ELF-1 (cell line): ENCODE data around the gene MPND.

ENCODE experiments used
- DNase-seq: peaks from one replicate; pipeline ENCODE4 v3.0.0-alpha.2; 2016; ENCODE audit warnings: low read depth, low spot score

MPND gene

DNA sequence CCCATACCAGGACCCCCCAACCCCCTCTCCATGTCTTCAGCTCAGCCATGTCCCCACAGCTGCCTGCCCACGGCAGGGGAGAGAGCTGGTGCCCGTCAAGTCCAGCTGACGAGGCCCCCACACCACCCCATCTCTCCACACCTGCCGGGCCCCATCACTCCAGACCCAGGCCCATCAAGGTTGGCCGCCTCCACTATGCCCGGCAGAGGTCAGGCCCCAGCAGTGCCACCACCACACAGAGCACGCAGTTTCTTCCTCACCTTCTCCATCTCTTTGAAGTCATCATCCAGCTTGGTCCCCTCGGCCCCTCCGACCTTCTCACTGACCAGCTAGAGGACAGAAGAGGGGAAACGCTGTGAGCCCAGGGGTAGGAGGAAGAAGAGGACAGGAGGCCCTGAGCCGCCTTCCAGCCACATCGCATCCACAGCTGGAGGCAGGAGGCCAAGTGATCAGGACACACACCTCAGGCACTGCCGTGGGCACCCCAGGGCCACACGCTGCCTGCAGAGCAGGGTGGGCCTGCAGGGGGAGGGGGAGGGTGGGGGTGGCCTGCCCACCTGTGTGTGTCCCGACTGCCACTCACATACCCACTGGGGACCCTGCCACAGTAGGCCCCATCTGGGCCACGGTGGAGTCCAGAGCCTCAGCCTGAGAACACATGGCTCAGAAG lies 23.4 kb downstream of the MPND start:
- no peak for DNase-seq

DNA sequence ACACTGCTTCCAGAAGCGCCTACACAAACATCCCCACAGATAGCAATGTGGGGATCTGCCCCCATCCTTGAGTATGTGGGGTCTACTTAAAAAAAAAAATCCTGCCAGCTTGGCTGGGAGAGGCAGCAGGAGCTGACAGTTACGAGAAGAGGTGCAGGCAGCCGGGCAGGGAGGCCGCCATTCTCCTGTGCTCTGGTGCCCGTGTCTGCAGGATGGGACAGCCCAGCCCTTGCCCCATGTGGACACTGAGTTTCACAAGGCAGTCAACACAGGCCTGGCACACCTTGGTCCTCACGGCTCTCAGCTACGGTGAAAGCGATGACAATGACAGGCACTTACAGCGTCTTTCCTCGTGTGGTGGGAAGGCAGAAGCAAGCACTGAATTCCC lies 24.0 kb downstream of the MPND start:
- no peak for DNase-seq

DNA sequence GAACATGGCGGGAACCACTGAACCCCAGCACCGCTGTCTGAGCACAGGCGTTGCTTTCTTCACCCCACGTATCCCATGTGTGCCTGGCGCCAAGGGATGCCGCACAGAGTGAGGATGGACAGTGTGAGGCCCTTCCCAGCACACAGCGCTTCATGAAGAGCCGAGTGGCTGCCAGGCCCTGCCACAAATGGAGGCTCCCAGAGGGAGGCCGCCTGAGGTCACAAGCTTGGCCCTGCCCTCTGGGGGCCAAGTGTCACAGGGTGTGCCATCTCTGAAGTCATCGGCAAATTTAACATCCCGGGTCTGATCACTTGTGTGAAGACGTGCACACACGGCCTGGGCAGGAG lies 24.4 kb downstream of the MPND start:
- no peak for DNase-seq

DNA sequence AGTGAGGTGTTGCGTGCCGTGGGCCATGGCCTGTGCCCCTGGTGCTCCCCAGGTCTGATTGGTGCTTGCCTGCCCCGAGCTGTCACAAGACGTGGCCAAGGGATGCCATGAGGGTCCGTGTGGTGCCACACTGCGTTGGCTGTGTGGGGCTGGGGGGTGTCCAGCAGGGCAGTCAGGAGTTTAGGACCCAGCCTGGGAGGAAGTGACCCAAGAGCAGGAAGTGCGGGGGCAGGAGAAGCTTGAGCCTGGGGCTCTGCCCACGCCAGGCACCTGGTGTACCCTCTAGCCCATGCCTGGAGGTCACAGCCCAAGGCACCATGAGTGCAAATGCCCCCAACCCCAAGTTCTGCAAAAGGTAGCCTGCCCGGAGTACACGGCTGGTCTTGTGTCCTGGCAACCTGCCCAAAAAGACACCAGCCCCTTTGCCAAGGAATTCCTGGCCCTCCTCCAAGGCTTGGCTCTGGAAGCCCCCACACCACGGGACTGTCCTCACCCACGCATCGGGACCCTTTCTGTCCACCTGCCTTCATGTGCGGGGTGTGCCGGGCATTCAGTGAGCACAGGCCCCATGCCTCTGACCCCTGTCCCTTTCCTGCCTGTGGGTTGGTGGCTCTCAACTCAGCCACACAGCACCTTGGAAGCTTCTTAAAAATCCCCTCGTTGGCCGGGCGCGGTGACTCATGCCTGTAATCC lies 24.9 kb downstream of the MPND start:
- DNase-seq = no peak

DNA sequence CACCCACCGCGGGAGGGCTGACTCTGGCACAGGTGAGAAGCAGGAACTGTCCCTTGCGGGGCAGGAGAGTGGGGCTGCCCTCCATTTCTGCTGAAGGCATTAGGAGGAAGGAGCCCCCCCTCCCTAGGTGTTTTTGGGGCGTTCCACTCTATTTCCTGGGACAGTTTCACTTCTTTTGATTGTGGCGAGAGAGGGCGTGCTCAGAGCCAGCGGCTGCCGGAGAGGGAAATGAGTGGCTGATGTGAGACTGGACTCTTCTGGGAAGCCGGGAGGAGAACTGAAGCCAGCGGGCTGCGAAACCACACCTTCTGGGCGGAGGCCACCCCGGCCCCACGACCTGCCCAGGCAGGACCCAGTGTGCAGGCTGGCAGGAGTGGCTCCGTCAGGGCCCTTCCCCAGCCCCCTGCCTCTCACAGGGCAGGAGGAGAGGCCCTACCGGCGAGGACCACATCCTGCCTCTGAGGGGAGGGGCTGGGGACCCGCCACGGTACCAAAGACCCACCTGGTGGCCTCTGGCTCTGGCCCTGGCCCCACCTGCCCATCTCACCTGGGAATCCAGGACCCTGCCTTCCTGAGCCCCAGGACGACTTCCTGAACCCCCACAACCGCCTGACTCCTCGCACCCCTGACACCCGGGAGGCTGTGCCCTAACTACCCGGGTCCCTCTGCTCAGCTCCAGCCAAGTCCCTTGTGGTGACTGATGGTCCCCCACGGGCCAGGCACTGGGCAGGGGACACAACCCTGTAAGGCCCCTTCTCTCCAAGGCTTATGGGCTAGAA lies 25.9 kb downstream of the MPND start:
- DNase-seq = peak; percentile 40

DNA sequence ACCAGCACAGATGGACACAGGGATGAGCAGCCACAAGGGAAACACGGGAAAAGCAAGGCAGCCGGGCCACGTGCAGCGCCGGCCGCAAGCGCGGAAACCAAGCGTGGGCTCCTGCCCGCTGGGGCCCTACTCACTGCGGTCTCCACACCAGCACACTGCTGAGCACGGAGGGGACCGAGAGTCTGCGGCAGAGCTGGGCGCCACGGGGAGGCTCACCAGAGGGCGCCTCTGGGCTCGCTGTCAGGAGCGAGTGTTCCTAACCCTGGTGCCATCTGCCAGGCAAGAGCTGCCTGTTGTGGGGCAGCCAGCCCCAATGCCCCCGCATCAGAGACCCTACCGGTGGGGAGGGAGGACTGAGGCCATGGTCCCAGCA lies 26.5 kb downstream of the MPND start:
- DNase-seq = peak; percentile 53

DNA sequence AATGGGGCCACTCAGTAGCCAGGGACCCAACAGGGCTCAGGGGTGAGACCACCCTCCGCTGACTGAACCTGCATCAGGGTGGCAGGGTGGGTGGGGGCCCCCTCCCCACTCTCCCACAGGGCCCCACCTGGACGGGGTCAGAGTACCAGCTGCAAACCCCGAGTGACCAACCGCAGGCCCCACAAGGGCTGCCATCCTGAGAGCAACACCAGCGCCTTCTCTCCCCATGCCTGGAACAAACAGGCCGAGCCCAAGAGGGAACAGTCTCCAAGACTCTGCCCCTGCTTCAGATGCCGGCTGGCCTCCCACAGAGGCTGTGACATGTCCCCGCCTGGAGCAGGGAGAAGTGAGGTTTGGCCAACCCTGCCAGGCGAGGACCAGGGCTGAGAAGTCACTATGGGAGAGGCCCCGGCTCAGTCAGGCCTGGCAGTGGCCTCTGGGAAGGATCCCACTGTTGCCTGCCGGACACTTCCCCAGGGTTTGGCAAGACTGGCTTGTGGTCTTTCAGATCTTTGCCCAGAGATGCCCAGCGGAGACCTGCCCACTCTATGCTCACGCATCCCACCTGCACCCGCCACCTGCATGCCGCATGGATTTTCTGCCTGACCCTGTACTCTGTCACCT lies 27.2 kb downstream of the MPND start:
- no peak for DNase-seq

DNA sequence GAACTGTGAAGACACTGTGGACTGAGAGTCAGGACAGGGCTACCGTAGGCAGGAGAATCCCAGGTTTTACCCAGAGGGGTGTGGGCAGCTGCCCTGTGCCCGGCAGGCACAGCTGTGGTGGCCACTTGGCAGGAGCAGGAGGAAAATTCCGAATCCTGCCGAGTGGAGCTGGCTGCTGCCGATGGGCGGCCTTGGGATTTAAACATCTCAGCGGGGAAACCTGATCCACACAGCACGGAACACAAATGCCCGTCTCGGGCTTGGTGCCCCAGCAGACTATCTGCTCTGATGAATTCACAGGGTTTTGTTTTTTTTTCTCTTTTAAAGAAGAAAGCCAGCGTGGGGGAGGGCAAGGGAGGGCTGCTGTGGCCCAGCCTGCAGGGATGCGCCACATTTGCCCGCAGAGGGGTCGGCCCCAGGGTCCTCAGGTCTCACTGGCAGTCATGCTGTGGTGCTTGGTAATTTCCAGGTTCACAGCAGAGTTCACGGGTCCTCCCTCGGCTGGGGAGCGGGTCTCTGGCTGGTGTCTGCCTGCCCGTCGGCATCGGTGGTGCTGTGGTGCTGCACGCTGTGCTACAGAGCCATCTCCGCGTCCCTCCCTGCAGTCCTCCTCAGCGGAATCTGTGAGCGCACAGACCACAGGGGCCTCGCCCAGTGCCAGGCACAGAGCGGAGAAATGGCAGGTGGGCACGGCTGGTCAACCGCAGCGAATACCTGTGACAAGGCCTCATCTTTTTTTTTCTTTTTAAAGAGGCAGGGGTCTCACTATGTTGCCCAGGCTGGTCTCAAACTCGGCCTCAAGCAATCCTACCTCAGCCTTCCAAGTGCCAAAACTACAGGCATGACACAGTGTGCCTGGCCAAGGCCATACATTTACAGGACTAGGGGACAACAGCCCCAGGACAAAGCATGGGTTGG lies 28.1 kb downstream of the MPND start:
- DNase-seq = no peak

DNA sequence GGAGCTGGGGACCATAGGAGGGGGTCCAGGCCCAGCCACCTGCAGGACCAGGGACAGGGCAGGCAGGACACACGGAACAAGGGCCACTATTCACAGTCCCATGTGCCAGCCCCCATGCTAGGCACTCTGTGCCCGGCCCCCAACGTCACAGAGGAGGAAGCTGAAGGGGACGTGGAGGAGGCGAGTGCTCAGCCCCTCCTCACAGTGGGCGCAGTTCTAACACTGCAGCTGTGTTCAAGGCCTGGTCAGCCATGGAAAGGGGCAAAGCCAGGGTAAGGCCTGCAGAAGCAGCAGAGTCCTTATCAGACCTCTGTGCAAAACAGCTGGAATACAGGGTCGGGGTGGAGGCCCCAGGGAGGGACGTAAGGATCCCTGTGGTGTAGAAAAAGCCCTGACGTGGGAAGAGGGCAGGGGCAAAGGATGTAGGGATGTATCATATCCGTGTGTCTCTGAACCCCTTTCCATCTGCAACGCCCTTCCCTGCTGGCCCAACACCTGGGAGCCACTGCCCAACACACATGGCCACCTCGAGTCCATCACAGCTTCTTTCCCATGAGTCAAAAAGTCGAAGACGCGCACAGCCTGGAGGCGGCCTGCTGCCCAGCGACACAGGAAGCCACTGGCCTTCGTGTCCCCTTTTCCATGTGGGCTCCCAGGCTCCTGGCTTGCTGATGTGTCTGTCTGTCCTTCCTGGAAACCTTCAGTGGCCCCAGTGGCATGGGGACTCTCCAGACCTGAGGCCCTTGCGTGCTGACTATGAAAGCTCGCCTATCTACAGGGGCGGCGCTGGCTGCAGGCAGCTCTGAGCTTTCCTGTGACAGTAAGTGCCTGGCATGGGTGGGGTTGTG lies 29.0 kb downstream of the MPND start:
- no peak for DNase-seq

DNA sequence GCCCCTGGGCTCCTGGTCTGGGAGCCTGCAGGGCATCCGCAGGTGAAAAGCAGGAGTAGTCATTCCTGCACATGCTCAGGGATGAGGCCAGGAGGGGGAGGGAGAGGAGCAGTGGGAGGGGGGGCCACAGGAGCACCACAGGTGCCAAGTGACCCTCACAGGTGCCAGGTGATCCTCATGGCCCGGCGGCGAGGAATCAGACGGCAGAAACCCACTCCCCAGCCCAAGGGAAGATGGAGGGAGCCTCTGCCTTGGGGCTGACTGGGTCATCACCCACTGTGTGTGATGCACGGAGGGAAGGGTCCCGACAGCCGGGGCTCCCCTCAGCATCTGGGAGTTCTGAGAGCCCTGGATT lies 29.6 kb downstream of the MPND start:
- no peak for DNase-seq

DNA sequence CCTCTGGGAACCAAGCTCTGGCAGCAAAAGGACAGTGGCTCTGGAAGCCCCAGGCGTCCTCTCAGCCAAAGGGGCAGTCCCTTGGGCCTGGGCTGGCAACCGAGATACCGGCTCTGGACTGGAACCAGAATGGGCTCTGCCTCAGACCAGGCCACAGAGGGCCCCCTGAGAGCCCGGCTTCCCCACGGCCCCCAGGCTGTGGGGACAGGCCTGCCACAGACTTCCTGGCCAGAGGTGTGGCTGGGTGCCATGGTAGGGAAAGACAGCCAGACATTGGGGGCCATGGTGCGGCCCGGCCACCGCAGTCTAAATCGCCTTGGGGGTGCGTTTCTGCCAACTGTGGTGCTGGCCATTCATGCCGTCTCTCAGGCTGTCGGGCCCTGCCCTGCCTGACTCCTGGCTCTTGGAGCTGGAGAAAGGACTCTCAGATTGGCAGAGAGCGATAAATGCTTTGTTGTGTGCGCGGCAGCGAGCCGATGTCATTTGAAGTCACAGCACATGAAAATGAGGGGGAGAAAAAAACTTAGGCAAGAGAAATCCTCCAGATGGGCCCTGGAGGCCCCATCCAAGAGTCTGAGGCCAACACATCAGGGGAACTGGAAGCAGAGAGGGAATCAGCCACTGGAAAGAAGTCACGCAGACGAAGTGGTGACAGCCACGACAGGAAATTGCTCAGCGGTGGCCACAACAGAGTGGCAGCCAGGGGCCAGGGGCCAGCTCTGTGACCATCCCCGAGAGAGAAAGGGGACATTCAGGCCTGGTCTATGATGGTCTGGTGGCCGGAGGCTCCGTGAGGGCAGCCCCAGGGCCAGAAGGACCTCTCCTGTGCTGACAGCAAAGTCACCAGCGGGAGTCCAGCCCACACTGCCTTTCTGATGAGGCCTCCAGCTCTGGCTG lies 30.5 kb downstream of the MPND start:
- DNase-seq = peak; percentile 27

DNA sequence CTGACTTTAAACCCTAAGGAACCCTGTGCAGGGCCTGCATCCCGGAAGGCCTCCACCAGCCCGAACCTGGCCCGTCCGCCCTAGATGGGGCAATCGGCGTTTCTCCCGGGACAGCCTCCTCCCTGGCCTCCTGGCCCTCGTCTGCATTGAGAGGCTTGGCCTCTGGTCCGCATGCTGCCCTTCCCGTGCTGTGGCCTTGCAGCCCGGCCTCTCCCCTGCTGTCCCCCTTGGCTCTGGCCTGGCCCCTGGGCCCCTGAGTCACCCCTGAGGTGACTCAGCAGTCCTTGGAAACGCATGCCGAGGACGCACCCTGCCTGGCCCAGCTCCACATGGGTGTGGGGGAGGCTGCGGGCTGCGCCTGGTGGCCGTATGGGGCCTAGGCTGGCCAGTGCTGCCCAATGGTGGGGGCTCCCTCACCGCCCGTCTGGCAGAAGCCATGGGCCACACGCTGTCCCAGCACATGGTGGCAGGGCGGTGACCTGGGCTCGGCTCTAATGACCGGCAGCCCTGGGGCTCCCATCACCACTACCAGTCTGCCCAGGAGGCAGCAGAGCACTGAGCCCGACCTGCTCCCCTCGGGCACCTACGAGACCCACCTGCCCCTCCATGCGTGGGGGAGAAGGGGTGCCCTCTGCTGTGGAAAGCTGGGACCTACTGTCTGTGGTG lies 31.3 kb downstream of the MPND start:
- DNase-seq = peak; percentile 44

DNA sequence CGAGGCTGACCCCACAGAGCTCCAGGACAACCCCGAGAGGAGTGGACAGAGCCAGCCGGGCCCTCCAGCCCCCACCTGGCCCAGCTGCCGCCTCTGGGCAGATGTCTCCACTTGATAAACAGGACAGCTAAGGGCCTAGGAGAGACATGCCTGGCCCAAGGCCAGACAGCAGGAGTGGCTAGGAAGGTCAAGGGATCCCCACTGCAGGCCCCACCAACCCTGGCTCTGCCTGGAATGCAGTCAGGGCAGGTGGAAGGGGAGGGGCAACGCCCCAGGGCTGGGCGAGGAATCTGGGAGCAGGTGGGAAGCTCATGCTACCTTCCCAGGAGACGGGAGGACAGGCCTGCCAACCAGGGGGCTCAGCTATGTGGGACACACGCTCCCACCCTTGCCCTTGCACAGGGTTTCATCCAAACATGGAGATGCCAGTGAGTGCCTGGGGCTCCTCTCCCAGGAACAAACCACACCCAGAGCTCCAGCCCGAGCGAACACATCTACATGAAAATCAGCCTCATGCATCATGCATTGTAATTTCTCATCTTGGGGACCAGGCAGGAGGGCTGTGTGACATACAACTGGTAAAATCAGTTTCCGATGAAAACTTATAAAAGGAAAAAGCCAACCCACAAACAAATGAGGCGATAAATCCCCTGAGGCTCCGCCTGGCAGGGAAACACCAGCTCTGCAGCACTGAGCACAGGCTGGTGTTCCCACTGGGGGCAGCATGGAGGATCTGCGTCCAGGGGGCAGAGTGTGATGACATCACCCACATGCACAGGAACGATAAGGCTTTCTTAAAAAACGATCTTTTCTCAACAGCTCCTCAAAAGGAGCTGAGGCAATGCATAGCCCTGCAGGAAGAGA lies 32.0 kb downstream of the MPND start:
- peak; percentile 94 for DNase-seq

DNA sequence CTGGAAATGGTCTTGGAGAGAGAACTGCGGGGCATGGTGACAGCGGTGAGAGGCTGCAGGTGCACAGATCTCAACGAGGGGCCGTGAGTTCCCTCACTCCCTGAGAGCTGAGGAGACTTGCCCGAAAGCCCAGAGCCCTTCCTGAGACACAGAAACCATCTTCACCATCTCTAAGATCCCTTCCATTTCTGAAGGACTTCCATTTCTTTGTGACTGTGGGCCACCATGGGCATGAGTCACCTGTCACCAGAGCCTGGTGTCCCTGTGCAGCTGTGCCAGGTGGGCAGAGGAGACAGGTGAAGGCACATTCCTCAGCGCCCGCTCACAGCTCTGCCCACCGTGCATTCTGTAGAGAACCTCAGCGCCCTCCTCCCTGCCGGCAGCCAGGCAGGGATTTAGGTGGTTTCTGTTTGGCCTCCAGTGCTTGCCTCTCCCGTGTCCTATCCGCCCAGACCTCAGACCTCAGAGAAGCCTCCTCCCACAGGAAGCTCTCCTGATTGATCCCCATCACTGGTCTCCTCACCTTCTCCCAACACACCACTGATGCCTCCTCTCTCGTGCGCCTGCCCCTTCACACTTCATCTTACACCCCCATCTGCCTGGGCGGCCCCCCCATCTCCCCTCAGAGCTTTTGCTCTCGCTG lies 32.8 kb downstream of the MPND start:
- no peak for DNase-seq

DNA sequence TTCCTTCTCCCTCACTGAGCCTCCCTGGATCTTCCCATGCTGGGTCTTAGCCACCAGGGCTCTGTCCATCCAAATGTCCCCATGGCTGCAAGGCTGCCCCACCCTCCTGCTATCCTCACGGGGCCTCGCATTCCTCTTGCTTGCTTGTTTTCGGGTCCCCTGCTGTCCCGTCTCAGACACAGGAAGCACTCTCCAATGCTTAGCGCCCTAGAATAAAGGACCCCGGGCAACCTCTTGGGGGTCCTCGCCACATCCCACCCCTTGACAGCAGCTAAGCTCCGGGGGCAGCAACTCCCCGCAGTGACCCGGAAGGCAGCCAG lies 33.3 kb downstream of the MPND start:
- no peak for DNase-seq

DNA sequence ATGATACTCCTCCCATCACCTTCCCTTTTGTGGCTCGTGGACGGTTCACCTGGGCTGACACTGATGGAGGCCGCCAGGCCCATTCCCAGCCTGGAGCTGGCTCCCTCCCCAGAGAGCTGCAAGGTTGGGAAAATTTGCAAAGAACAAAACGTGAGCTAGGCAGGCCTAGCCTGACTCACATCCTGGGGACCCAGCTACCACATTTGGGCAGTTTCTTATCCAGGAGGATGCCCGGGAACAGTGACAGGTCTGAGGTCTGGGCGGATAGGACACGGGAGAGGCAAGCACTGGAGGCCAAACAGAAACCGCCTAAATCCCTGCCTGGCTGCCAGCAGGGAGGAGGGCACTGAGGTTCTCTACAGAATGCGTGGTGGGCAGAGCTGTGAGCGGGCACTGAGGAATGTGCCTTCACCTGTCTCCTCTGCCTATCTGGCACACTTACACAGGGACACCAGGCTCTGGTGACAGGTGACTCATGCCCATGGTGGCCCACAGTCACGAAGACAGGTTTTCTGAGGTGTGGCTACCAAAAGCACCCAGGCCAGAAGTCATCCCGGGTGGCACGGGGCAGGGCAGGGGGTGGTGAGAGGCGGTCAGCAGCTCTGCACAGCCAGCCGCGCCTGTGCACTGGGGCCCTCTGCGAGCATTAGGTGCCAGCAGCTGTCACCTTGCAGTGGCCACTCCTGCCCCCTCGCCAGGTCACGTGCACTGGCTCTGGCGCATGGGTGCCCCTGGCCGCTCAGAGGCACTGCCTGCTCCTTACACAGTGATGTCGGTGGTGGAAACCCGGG lies 33.8 kb downstream of the MPND start:
- DNase-seq = no peak

DNA sequence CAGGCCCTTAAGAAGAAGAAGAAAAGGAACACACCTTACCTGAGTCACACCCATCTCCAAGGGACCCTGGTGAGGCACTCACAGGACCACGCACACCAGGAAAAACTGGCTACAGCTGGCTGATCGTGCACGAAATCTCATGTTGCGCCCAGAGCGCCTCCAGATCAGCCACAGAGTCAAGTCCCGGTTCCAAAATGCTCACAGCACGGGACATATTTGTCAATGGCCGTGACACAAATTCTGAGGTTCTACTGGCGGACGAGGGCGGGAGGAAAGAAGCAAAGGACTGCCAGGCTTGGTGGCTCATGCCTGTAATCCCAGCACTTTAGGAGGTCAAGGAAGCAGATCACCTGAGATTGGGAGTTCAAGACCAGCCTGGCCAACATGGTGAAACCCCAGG lies 35.5 kb downstream of the MPND start:
- no peak for DNase-seq
